Testis (tissue), 3 donors: Measurements from ENCODE around the gene SERP2. TPM values are rescaled to one million over a fixed set of nuclear protein-coding genes. Genes with fewer than 3 reads are reported as not detected.

Source experiments
- DNase-seq: peaks from one replicate; pipeline ENCODE4 v3.0.0-alpha.2; 2019
- H3K27ac ChIP-seq, 2 donors: fragments of 200-600 bp; sonication (generic); one replicate each; pipeline ENCODE4 v1.5.1; 2019
- H3K27me3 ChIP-seq: fragments of 200-600 bp; sonication (generic); one replicate; pipeline ENCODE4 v1.5.1; 2019
- H3K36me3 ChIP-seq: fragments of 200-600 bp; sonication (generic); one replicate; pipeline ENCODE4 v1.5.1; 2017; ENCODE audit warnings: low read depth; ENCODE audit errors: missing control alignments
- H3K4me1 ChIP-seq: fragments of 200-600 bp; sonication (generic); one replicate; pipeline ENCODE4 v1.5.1; 2019
- H3K4me3 ChIP-seq, 2 donors: fragments of 200-600 bp; sonication (generic); one replicate each; pipeline ENCODE4 v1.5.1; 2017 to 2019
- H3K9me3 ChIP-seq: fragments of 200-600 bp; sonication (generic); one replicate; pipeline ENCODE4 v1.5.1; 2017
- POLR2A ChIP-seq: fragments of 450-650 bp; IDR thresholded peaks from one replicate; pipeline ENCODE4 v1.6.1; 2017; ENCODE audit warnings: antibody characterized with exemption, mild to moderate bottlenecking, moderate library complexity
- WGBS, 2 donors: methylation state at CpG; one replicate each; pipeline ENCODE4 v1.1.5; 2018; 5-methylcytosine and 5-hydroxymethylcytosine counted together
- intact Hi-C: fragments of 100-400 bp; cut with DNase I; formaldehyde crosslinking; loops from one replicate; pipeline ENCODE4 v1.15.1; 2023; ENCODE audit warnings: low total_unique reads
- polyA plus RNA-seq: library from polyadenylated mRNA; stranded (reverse); fragments of 350-450 nt; fragmentation: Illumina TruSeq; extraction: RNeasy Lipid Tissue Mini Kit (QIAGEN cat#74804); gene quantifications from one replicate; pipeline ENCODE4 v1.2.3, GENCODE V29; 2014; ENCODE audit warnings: low read depth, low replicate concordance; ENCODE audit not compliant: insufficient read depth
- total RNA-seq, 2 donors: library from RNA; depleted of rRNA; stranded (reverse); fragments of >200 nt; gene quantifications; one replicate each; pipeline ENCODE4 v1.2.3, GENCODE V29; 2016
- TF ChIP-seq, protein P1 (sequence below), 3 experiments: fragments of 450-650 bp in 2 of 3; fragments of 200-600 bp in 1 of 3; sonication (generic) in 1 of 3; IDR thresholded peaks; one replicate each; pipeline ENCODE4 v1.5.1; 2016 to 2019; ENCODE audit warnings: antibody characterized with exemption in 3 of 3, mild to moderate bottlenecking in 2 of 3, moderate library complexity in 1 of 3

SERP2 gene
- total and polyA plus RNA-seq, 3 donors from 2014 or later: 23.5 to 59.2 (median 31.4) TPM

DNA sequence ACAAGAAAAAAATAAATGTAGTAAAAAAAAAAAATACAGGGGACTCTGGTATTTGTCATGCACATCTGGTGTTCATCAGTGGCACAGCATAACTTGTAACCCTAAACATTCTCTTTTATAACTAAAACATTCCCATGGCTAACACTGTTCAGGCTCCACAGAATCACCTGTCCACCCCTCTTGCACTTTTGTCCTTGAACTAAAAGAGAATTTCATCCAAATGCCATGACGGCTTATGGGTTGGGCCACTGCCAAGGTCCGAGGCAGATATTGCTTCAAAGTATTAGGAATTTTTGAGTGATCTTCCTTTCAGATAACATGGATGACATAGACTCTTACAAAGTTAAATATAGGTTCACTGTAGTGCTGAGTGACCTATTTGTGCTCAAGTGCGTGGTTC is 25.7 kb upstream of the SERP2 start:
- DNase-seq: no peak
- H3K4me1 ChIP-seq: no peaks in the 10 kb centered on the region
- H3K27ac ChIP-seq: no peak overlapping the region
- H3K4me3 ChIP-seq: no peak overlapping the region
- 68 to 75% methylated on average over 3 of the region's 3 CpGs for WGBS, 2 donors
- H3K27me3 ChIP-seq: no peaks in the 10 kb centered on the region
- TF ChIP-seq POLR2A: no peak
- TF ChIP-seq, protein P1, sequence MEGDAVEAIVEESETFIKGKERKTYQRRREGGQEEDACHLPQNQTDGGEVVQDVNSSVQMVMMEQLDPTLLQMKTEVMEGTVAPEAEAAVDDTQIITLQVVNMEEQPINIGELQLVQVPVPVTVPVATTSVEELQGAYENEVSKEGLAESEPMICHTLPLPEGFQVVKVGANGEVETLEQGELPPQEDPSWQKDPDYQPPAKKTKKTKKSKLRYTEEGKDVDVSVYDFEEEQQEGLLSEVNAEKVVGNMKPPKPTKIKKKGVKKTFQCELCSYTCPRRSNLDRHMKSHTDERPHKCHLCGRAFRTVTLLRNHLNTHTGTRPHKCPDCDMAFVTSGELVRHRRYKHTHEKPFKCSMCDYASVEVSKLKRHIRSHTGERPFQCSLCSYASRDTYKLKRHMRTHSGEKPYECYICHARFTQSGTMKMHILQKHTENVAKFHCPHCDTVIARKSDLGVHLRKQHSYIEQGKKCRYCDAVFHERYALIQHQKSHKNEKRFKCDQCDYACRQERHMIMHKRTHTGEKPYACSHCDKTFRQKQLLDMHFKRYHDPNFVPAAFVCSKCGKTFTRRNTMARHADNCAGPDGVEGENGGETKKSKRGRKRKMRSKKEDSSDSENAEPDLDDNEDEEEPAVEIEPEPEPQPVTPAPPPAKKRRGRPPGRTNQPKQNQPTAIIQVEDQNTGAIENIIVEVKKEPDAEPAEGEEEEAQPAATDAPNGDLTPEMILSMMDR (IDR thresholded peaks at IDR 0.05): no peak
- H3K9me3 ChIP-seq: no peaks in the 10 kb centered on the region
- no peaks in the 10 kb centered on the region for H3K36me3 ChIP-seq
- intact Hi-C loops: no loop called here

DNA sequence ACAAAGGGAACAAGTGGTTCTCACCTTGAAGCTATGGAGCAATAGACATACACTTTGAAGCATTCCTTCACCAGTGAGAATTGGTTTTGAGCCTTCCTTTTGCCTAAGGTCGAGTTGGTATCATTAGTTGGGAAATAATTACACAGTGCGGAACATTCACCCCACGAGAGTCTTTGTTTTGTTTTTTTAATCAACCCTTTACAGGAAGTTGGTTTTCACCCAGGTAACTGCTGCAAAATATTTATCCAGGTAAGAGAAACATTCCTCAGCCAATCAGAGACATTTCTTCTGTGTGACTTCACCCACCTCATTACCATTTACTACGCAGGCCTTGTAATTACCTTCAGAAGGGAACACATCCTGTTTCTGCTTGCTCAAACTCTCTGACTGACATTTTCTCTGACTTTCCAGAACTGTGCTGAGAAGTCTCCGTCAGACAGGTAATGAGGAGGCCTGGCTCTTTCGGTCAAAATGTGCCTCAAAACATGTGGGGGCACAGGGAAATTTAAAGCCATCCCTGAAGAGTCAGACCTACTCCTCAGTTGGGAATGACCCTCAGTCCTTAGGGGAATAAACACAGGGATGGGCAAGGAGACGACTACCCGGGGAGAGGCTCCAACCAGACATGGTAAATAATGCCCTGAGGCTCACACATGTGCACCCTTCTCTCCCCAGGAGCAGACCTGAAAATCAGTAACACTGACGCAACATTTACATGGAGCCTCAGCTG is 22.7 kb upstream of the SERP2 start:
- DNase-seq: no peak
- WGBS, 2 donors: 74 to 80% methylated on average over 9 of the region's 9 CpGs
- H3K4me3 ChIP-seq: no peak overlapping the region
- TF ChIP-seq POLR2A: no peak
- TF ChIP-seq, protein P1 (IDR thresholded peaks at IDR 0.05): no peak
- no peaks in the 10 kb centered on the region for H3K27me3 ChIP-seq
- H3K27ac ChIP-seq: no peak overlapping the region
- no peaks in the 10 kb centered on the region for H3K9me3 ChIP-seq
- no peaks in the 10 kb centered on the region for H3K4me1 ChIP-seq
- H3K36me3 ChIP-seq: no peaks in the 10 kb centered on the region
- intact Hi-C loops: no loop called here

DNA sequence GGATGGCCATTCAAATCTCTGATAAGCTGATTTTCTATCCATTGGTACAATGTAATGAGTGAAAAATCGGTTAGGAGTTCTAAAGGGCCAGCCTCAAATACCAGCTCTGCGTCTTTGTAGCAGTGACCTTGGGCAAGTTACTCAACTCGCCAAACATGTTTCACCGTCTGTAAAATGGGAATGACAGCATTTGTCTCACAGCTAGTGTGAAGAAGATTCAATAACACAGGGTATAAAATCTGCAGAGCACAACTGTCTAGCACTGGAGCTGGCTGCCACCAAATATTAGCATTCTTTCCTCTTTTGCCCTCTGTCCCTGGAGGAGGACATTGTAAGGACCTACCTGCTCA is 22.1 kb upstream of the SERP2 start:
- Histone ChIP-seq H3K27me3 (no peaks in the 10 kb centered on the region), H3K9me3 (no peaks in the 10 kb centered on the region), H3K36me3 (no peaks in the 10 kb centered on the region), H3K27ac (no peak overlapping the region), H3K4me1 (no peaks in the 10 kb centered on the region), H3K4me3 (no peak overlapping the region)
- intact Hi-C loops: no loop called here
- no peak for DNase-seq
- TF ChIP-seq, protein P1 (IDR thresholded peaks at IDR 0.05): no peak
- no peak for TF ChIP-seq POLR2A
- 91 to 95% methylated on average over 4 of the region's 4 CpGs for WGBS, 2 donors

DNA sequence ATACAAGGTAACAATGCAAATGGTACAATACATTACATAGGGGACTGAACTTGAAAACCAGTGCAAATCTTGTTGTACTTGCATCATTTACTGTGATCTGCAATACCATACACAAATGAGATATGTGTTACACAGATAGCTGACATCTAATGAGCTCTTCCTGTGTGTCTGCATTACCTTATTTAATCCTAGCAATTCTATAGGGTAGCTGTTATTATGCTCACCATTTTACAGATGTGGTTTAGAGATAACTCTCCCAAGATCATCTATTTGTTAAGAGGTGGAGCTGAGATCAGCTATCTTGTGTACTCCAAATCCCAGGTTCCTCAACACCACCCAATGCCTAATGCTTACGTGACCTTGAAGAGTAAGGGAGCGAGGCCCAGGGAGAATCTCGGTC is 21.4 kb upstream of the SERP2 start:
- DNase-seq: no peak
- Histone ChIP-seq H3K4me3 (no peak overlapping the region), H3K27ac (no peak overlapping the region), H3K4me1 (no peaks in the 10 kb centered on the region), H3K9me3 (no peaks in the 10 kb centered on the region), H3K36me3 (no peaks in the 10 kb centered on the region), H3K27me3 (no peaks in the 10 kb centered on the region)
- intact Hi-C loops: no loop called here
- TF ChIP-seq POLR2A: no peak
- TF ChIP-seq, protein P1 (IDR thresholded peaks at IDR 0.05): no peak
- 88 to 94% methylated on average over 3 of the region's 3 CpGs for WGBS, 2 donors

DNA sequence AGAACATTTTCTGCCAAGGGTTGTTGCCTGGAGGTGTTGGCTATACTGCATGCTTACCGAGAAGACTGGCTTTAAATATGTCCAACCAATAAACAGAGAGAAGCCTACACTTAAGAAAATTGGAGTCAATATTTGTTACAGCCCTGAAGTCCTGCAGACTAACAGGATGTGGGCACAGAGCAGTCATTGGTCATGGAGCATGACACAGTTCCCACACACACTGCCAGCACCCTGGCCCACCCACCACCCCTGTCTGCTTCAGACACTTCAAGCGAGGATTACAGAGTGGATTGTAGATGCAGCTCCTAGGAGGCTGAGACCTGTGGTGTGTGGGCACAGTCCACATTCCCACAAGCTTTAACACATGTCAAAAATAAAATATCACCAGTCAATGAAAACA is 21.0 kb upstream of the SERP2 start:
- DNase-seq: no peak
- Histone ChIP-seq H3K27me3 (no peaks in the 10 kb centered on the region), H3K27ac (no peak overlapping the region), H3K4me3 (no peak overlapping the region), H3K36me3 (no peaks in the 10 kb centered on the region), H3K9me3 (no peaks in the 10 kb centered on the region), H3K4me1 (no peaks in the 10 kb centered on the region)
- no peak for TF ChIP-seq POLR2A
- TF ChIP-seq, protein P1 (IDR thresholded peaks at IDR 0.05): no peak
- intact Hi-C loops: no loop called here
- WGBS, 2 donors: 95% methylated on average over 2 of the region's 2 CpGs
